B cell (primary cell): ENCODE results near the gene RICTOR. TPM values are rescaled to one million over a fixed set of nuclear protein-coding genes. Genes with fewer than 3 reads are reported as not detected.
A peak's percentile ranks its signal among the peaks of the same experiment; 100 is the strongest.

Experiments used
- ATAC-seq: fragments of 200-7000 bp; cut with Tn5 transposase; one replicate; pipeline ENCODE4 v1.10.0; 2021; ENCODE audit warnings: low read depth, mild to moderate bottlenecking, moderate number of reproducible peaks, moderate library complexity
- CTCF ChIA-PET: fragments of 350-600 bp; sonication (Branson Sonifier 250); formaldehyde crosslinking; loops from one replicate; lab custom pipeline; 2021; ENCODE audit warnings: antibody characterized with exemption, inconsistent platforms; lab: Charles Lee
- POLR2A ChIA-PET: fragments of 350-600 bp; sonication (Branson Sonifier 250); formaldehyde crosslinking; loops from one replicate; lab custom pipeline; 2021; ENCODE audit warnings: antibody characterized with exemption; lab: Charles Lee
- DNase-seq: peaks from one replicate; pipeline ENCODE4 v3.0.0; 2013
- H2AFZ ChIP-seq: 2 replicates; pipeline ENCODE4 v1.6.1; 2012; ENCODE audit warnings: mild to moderate bottlenecking, low read depth, low read length; ENCODE audit not compliant: insufficient read depth, poor library complexity, severe bottlenecking
- H3K27ac ChIP-seq, 2 donors: 1 replicate in 1 of 2; 2 replicates in 1 of 2; pipeline ENCODE4 v1.5.1; 2012 to 2013; ENCODE audit warnings: low read length in 2 of 2, mild to moderate bottlenecking in 2 of 2, moderate library complexity in 1 of 2
- H3K27me3 ChIP-seq, 4 experiments: fragments of 200-600 bp in 1 of 4; sonication (generic) in 1 of 4; replicated peaks in 1 of 4; 1 replicate in 2 of 4; 2 replicates in 2 of 4; pipeline versions ENCODE4 v1.6.1 to v1.7.0; 2013 to 2016; ENCODE audit warnings: low read length in 3 of 4, mild to moderate bottlenecking in 2 of 4, mixed read lengths in 1 of 4, moderate library complexity in 1 of 4; ENCODE audit not compliant: insufficient read depth in 4 of 4, control insufficient read depth in 3 of 4; ENCODE audit errors: control extremely low read depth in 1 of 4
- H3K36me3 ChIP-seq, 2 experiments: replicated peaks in 1 of 2; 1 replicate in 1 of 2; 2 replicates in 1 of 2; pipeline versions ENCODE4 v1.6.1 to v1.7.1; 2013; ENCODE audit warnings: low read length in 1 of 2; ENCODE audit not compliant: insufficient read depth in 2 of 2, control insufficient read depth in 1 of 2; ENCODE audit errors: control extremely low read depth in 1 of 2, extremely low read depth in 1 of 2
- H3K4me1 ChIP-seq, 2 donors: fragments of 200-600 bp in 1 of 2; sonication (generic) in 1 of 2; 1 replicate in 1 of 2; 2 replicates in 1 of 2; pipeline versions ENCODE4 v1.5.1 to v1.6.1; 2013 to 2017; ENCODE audit warnings: low read length in 2 of 2; ENCODE audit not compliant: control insufficient read depth in 2 of 2, insufficient read depth in 2 of 2
- H3K4me2 ChIP-seq: replicated peaks from 2 replicates; pipeline ENCODE3; 2012; ENCODE audit warnings: mild to moderate bottlenecking, low read depth, low read length; ENCODE audit not compliant: poor library complexity, severe bottlenecking
- H3K4me3 ChIP-seq, 5 experiments: fragments of 200-600 bp in 1 of 5; sonication (generic) in 1 of 5; 1 replicate in 3 of 5; 2 replicates in 2 of 5; pipeline versions ENCODE4 v1.5.1 to v1.7.0; 2011 to 2016; ENCODE audit warnings: low read length in 4 of 5, mild to moderate bottlenecking in 4 of 5, low read depth in 2 of 5, control low read depth in 1 of 5, moderate library complexity in 1 of 5; ENCODE audit not compliant: insufficient read depth in 1 of 5; ENCODE audit errors: control extremely low read depth in 1 of 5, extremely low read depth in 1 of 5
- H3K79me2 ChIP-seq: fragments of 200-600 bp; sonication (generic); one replicate; pipeline ENCODE4 v1.6.0; 2016; ENCODE audit warnings: low read length; ENCODE audit not compliant: control insufficient read depth, insufficient read depth
- H3K9ac ChIP-seq: fragments of 200-600 bp; sonication (generic); 2 replicates; pipeline ENCODE4 v1.6.1; 2017; ENCODE audit warnings: mild to moderate bottlenecking, low read length, moderate library complexity
- H3K9me3 ChIP-seq, 3 donors: one replicate each; pipeline versions ENCODE4 v1.6.1 to v1.7.1; 2013; ENCODE audit warnings: low read length in 2 of 3; ENCODE audit not compliant: control insufficient read depth in 2 of 3, insufficient read depth in 1 of 3; ENCODE audit errors: control extremely low read depth in 1 of 3
- H4K20me1 ChIP-seq: 2 replicates; pipeline ENCODE4 v1.6.0; 2012; ENCODE audit warnings: mild to moderate bottlenecking, low read length; ENCODE audit not compliant: insufficient read depth, control insufficient read depth, poor library complexity, severe bottlenecking
- H3K27ac Mint-ChIP-seq: one replicate; pipeline ENCODE4 v1.8.0; 2021; ENCODE audit warnings: mixed read lengths
- H3K27me3 Mint-ChIP-seq: one replicate; pipeline ENCODE4 v1.8.0; 2021; ENCODE audit warnings: mixed read lengths
- H3K4me1 Mint-ChIP-seq: one replicate; pipeline ENCODE4 v1.8.0; 2021; ENCODE audit warnings: mixed read lengths
- H3K4me3 Mint-ChIP-seq: one replicate; pipeline ENCODE4 v1.8.0; 2021; ENCODE audit warnings: mixed read lengths
- H3K9me3 Mint-ChIP-seq: one replicate; pipeline ENCODE4 v1.8.0; 2022; ENCODE audit warnings: mixed read lengths; ENCODE audit not compliant: insufficient read depth
- CTCF ChIP-seq: fragments of 200-600 bp; IDR thresholded peaks from one replicate; pipeline ENCODE4 v1.8.0; 2022; ENCODE audit warnings: antibody characterized with exemption, mild to moderate bottlenecking
- EZH2 ChIP-seq: IDR thresholded peaks from 2 replicates; pipeline ENCODE4 v1.6.1; 2012; ENCODE audit warnings: borderline replicate concordance, low read depth, mild to moderate bottlenecking, moderate library complexity, low read length; ENCODE audit not compliant: insufficient read depth, poor library complexity, severe bottlenecking
- WGBS: methylation state at CpG from one replicate; pipeline ENCODE4 v1.1.5; 2013; ENCODE audit warnings: missing lambda C conversion rate; ENCODE audit not compliant: insufficient coverage; 5-methylcytosine and 5-hydroxymethylcytosine counted together
- intact Hi-C: fragments of 100-400 bp; cut with micrococcal nuclease; formaldehyde crosslinking; loops from one replicate; pipeline ENCODE4 v1.10.0; 2022
- polyA plus RNA-seq: library from polyadenylated mRNA; depleted of rRNA; stranded (reverse); fragments of >200 nt; gene quantifications from 2 replicates; pipeline ENCODE4 v1.2.3, GENCODE V29; 2012
- total RNA-seq, 2 donors: library from RNA; stranded (reverse); fragments of 120-200 nt in 1 of 2; gene quantifications; 1 replicate in 1 of 2; 2 replicates in 1 of 2; pipeline versions ENCODE4 v1.2.3 to v1.2.4, GENCODE V29; 2013 to 2022

The RICTOR gene
- total and polyA plus RNA-seq, 2 donors (not counting 1 experiment from before 2014, with no cell fraction given), result 15.4 to 84.3 TPM

GRCh38 chr5:39006650-39007049, 67.5 kb downstream of the RICTOR start:
- Histone ChIP-seq H3K9ac (no peak overlapping the region), H4K20me1 (peaks cover 11% of the 10 kb centered on the region), H3K9me3 (peaks cover 2 to 8% (median 8%) of the 10 kb centered on the region in 3 donors), H3K4me3 (no peak overlapping the region), H3K27me3 (no peaks in the 10 kb centered on the region), H3K79me2 (no peaks in the 10 kb centered on the region), H3K27ac (no peak overlapping the region), H2AFZ (no peak overlapping the region), H3K36me3 (peaks cover 1 to 17% of the 10 kb centered on the region in 2 experiments), H3K4me2 (no peak overlapping the region), H3K4me1 (no peaks in the 10 kb centered on the region)
- no peak overlapping the region for H3K27ac Mint-ChIP-seq
- H3K9me3 Mint-ChIP-seq, result peaks cover 4% of the 10 kb centered on the region
- ATAC-seq (no peak), DNase-seq (no peak)
- TF ChIP-seq EZH2 (no peak), CTCF (no peak)
- H3K4me3 Mint-ChIP-seq, result no peak overlapping the region
- no peaks in the 10 kb centered on the region for H3K27me3 Mint-ChIP-seq
- no CpG with 5 or more reads among the region's 2 CpGs for WGBS
- ChIA-PET POLR2A (no interaction called here), CTCF (interaction anchor here (1.0 to 4.4 kb wide), 2 partner anchors 73 to 276 kb away, joined by 3 to 47 read pairs; no protein-coding TSS in a partner anchor)
- intact Hi-C loops, result no loop called here
- H3K4me1 Mint-ChIP-seq, result peaks cover 14% of the 10 kb centered on the region

GRCh38 chr5:39005566-39006232, 68.5 kb downstream of the RICTOR start:
- Mint-ChIP-seq H3K27ac (no peak overlapping the region), H3K4me3 (no peak overlapping the region), H3K4me1 (peaks cover 18% of the 10 kb centered on the region), H3K27me3 (no peaks in the 10 kb centered on the region), H3K9me3 (peaks cover 3% of the 10 kb centered on the region)
- ATAC-seq (no peak), DNase-seq (peak; percentile 18)
- peaks cover 4 to 16% of the 10 kb centered on the region in 2 experiments for H3K36me3 ChIP-seq
- H4K20me1 ChIP-seq, result peaks cover 6% of the 10 kb centered on the region
- peaks cover 0 to 2% (median 0%) of the 10 kb centered on the region in 3 donors for H3K9me3 ChIP-seq
- no peak overlapping the region for H2AFZ ChIP-seq
- intact Hi-C loops, result loop anchor here (2.0 kb wide), 1 partner anchor 75 kb away; no protein-coding TSS in a partner anchor
- CTCF ChIA-PET, result interaction anchor here (0.6 to 4.4 kb wide), 5 partner anchors 22 to 277 kb away, joined by 3 to 47 read pairs (median 3); no protein-coding TSS in a partner anchor
- no CpG with 5 or more reads among the region's 3 CpGs for WGBS
- H3K27me3 ChIP-seq, result no peaks in the 10 kb centered on the region
- H3K4me1 ChIP-seq, result no peaks in the 10 kb centered on the region
- H3K4me3 ChIP-seq, result no peak overlapping the region
- POLR2A ChIA-PET, result no interaction called here
- no peaks in the 10 kb centered on the region for H3K79me2 ChIP-seq
- no peak overlapping the region for H3K9ac ChIP-seq
- TF ChIP-seq EZH2 (no peak), CTCF (peak; percentile 33)
- no peak overlapping the region for H3K27ac ChIP-seq
- no peak overlapping the region for H3K4me2 ChIP-seq
